ENCODE measurements around the gene DPYD.

DNA sequence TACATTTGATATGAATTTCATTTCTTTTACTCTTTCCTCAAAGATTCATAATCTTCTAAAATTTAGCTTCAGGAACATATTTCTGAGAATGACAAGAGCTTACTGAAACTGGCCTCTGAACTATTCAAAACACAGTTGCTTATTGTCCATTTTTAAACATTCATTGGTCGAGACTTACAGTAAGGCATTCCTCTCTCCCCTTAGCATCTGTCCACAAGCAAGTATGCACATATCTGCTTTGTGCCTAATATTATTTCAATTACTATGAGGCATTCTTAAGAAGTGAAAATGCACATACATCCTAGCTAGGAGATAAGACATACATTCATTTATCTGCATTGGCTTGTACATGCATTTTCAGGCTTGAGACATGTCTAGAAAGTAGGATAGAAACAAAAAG is 710.5 kb downstream of the DPYD start:
- TF ChIP-seq, protein P1, sequence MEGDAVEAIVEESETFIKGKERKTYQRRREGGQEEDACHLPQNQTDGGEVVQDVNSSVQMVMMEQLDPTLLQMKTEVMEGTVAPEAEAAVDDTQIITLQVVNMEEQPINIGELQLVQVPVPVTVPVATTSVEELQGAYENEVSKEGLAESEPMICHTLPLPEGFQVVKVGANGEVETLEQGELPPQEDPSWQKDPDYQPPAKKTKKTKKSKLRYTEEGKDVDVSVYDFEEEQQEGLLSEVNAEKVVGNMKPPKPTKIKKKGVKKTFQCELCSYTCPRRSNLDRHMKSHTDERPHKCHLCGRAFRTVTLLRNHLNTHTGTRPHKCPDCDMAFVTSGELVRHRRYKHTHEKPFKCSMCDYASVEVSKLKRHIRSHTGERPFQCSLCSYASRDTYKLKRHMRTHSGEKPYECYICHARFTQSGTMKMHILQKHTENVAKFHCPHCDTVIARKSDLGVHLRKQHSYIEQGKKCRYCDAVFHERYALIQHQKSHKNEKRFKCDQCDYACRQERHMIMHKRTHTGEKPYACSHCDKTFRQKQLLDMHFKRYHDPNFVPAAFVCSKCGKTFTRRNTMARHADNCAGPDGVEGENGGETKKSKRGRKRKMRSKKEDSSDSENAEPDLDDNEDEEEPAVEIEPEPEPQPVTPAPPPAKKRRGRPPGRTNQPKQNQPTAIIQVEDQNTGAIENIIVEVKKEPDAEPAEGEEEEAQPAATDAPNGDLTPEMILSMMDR (IDR thresholded peaks at IDR 0.05): no peak
- TF ChIP-seq ZFX (IDR thresholded peaks at IDR 0.05; ENCODE audit: borderline replicate concordance): no peak
